Measurements from ENCODE around the gene INAFM1.

GRCh38 chr19:47256693-47257410 lies 17.8 kb upstream of the INAFM1 start:
- TF ChIP-seq CTCF (IDR thresholded peaks at IDR 0.05) (no peak), REST (IDR thresholded peaks at IDR 0.05; ENCODE audit: low read depth, low read length) (no peak), SMC3 (IDR thresholded peaks at IDR 0.05; ENCODE audit: low read depth, low read length) (no peak), TEAD4 (IDR thresholded peaks at IDR 0.05; ENCODE audit: borderline replicate concordance, insufficient read depth) (no peak)
